GM12878 (cell line): Measurements from ENCODE around the gene SRRM2. TPM values are rescaled to one million over a fixed set of nuclear protein-coding genes. Genes with fewer than 3 reads are reported as not detected.

ENCODE experiments used
- polyA plus RNA-seq, 11 experiments: library from polyadenylated mRNA; depleted of rRNA in 4 of 11; unstranded in 6 of 11; stranded (reverse) in 5 of 11; fragments of >200 nt; fragmentation: Nextera tagmentation in 4 of 11; fragmentation: Illumina TruSeq in 1 of 11; extraction: Ambion mirVana in 4 of 11; extraction: Trizol in 1 of 11; gene quantifications; 1 replicate in 1 of 11; 2 replicates in 10 of 11; pipeline versions ENCODE4 v1.2.1 to v1.2.3, GENCODE V29; 2011 to 2016; ENCODE audit warnings: inconsistent platforms in 2 of 11, missing spikeins in 2 of 11, low read depth in 1 of 11
- small RNA-seq: library from RNA; depleted of rRNA; stranded (forward); fragments of <200 nt; gene quantifications from one replicate; pipeline ENCODE3, GENCODE V24; 2014
- total RNA-seq, 4 experiments: library from RNA; depleted of rRNA in 3 of 4; stranded (reverse); fragments of >200 nt in 3 of 4; fragmentation: Illumina TruSeq in 1 of 4; extraction: Trizol in 1 of 4; gene quantifications; 2 replicates each; pipeline versions ENCODE4 v1.2.1 to v1.2.3, GENCODE V29; 2013 to 2021

SRRM2 gene
- total and polyA plus RNA-seq, 10 of the 15 experiments (the other 5 are each of a cell fraction or from before 2014, with no cell fraction given), result 30.1 to 502 (median 196) TPM

Small RNAs within 50 kb of the gene (small RNA-seq; reads per million reads assigned to genes)
- gene SNORA3C, result not detected

Other genes with a start within 250 kb of the SRRM2 start
Only the 7 nearest of the 17 such genes appear.
- gene KCTD5, start 70.1 kb upstream of the SRRM2 start, total RNA-seq (2014; rRNA removed), result 36.1 and 40.9 TPM in 2 replicates
- gene KCTD5, start 70.1 kb upstream of the SRRM2 start, total RNA-seq (2014; rRNA removed; fragmentation: Illumina TruSeq; extraction: Trizol), result 24.1 and 24.2 TPM in 2 replicates
- gene KCTD5, start 70.1 kb upstream of the SRRM2 start, total RNA-seq (2021), result 36.1 and 36.5 TPM in 2 replicates
- gene KCTD5, start 70.1 kb upstream of the SRRM2 start, polyA plus RNA-seq (2011; rRNA removed), result 42.4 and 50.2 TPM in 2 replicates
- 18.1 and 24.7 TPM in 2 replicates for gene KCTD5, start 70.1 kb upstream of the SRRM2 start, polyA plus RNA-seq (2014; fragmentation: Illumina TruSeq; extraction: Trizol)
- gene KCTD5, start 70.1 kb upstream of the SRRM2 start, polyA plus RNA-seq (2014; fragmentation: Nextera tagmentation; extraction: Ambion mirVana), result 1 to 10 TPM in 1 of 2 experiments, under 1 TPM in 1; 0.58 to 3.0 TPM
- 56.4 and 57.9 TPM in 2 replicates for gene KCTD5, start 70.1 kb upstream of the SRRM2 start, polyA plus RNA-seq (2014; rRNA removed)
- 10 to 100 TPM; 38.1 to 42.3 TPM for gene KCTD5, start 70.1 kb upstream of the SRRM2 start, polyA plus RNA-seq (2016; fragmentation: Nextera tagmentation; extraction: Ambion mirVana)
- 0.71 and 1.4 TPM in 2 replicates for gene PRSS27, start 32.4 kb upstream of the SRRM2 start, total RNA-seq (2014; rRNA removed)
- gene PRSS27, start 32.4 kb upstream of the SRRM2 start, total RNA-seq (2014; rRNA removed; fragmentation: Illumina TruSeq; extraction: Trizol), result 0.27 and 0.37 TPM in 2 replicates
- 0.97 and 1.8 TPM in 2 replicates for gene PRSS27, start 32.4 kb upstream of the SRRM2 start, total RNA-seq (2021)
- gene PRSS27, start 32.4 kb upstream of the SRRM2 start, polyA plus RNA-seq (2011; rRNA removed), result 0.49 and 0.65 TPM in 2 replicates
- gene PRSS27, start 32.4 kb upstream of the SRRM2 start, polyA plus RNA-seq (2014; fragmentation: Illumina TruSeq; extraction: Trizol), result 0.18 TPM in 1 of 2 replicates, not detected in the other
- not detected for gene PRSS27, start 32.4 kb upstream of the SRRM2 start, polyA plus RNA-seq (2014; fragmentation: Nextera tagmentation; extraction: Ambion mirVana)
- gene PRSS27, start 32.4 kb upstream of the SRRM2 start, polyA plus RNA-seq (2014; rRNA removed), result 0.86 and 1.8 TPM in 2 replicates
- gene PRSS27, start 32.4 kb upstream of the SRRM2 start, polyA plus RNA-seq (2016; fragmentation: Nextera tagmentation; extraction: Ambion mirVana), result under 1 TPM; 0.21 to 0.36 TPM
- gene ELOB, start 24.6 kb downstream of the SRRM2 start, total RNA-seq (2014; rRNA removed), result 177 and 258 TPM in 2 replicates
- 133 and 154 TPM in 2 replicates for gene ELOB, start 24.6 kb downstream of the SRRM2 start, total RNA-seq (2014; rRNA removed; fragmentation: Illumina TruSeq; extraction: Trizol)
- gene ELOB, start 24.6 kb downstream of the SRRM2 start, total RNA-seq (2021), result 211 and 219 TPM in 2 replicates
- gene ELOB, start 24.6 kb downstream of the SRRM2 start, polyA plus RNA-seq (2011; rRNA removed), result 72.8 and 219 TPM in 2 replicates
- 5.0 and 86.9 TPM in 2 replicates for gene ELOB, start 24.6 kb downstream of the SRRM2 start, polyA plus RNA-seq (2014; fragmentation: Illumina TruSeq; extraction: Trizol)
- 100 to 1,000 TPM; 752 to 823 TPM for gene ELOB, start 24.6 kb downstream of the SRRM2 start, polyA plus RNA-seq (2014; fragmentation: Nextera tagmentation; extraction: Ambion mirVana)
- gene ELOB, start 24.6 kb downstream of the SRRM2 start, polyA plus RNA-seq (2014; rRNA removed), result 268 and 337 TPM in 2 replicates
- 100 to 1,000 TPM; 487 to 534 TPM for gene ELOB, start 24.6 kb downstream of the SRRM2 start, polyA plus RNA-seq (2016; fragmentation: Nextera tagmentation; extraction: Ambion mirVana)
- gene PRSS33, start 34.9 kb downstream of the SRRM2 start, total RNA-seq (2014; rRNA removed), result not detected in 2 replicates
- gene PRSS33, start 34.9 kb downstream of the SRRM2 start, total RNA-seq (2014; rRNA removed; fragmentation: Illumina TruSeq; extraction: Trizol), result not detected in 2 replicates
- not detected in 2 replicates for gene PRSS33, start 34.9 kb downstream of the SRRM2 start, total RNA-seq (2021)
- gene PRSS33, start 34.9 kb downstream of the SRRM2 start, polyA plus RNA-seq (2011; rRNA removed), result not detected in 2 replicates
- not detected in 2 replicates for gene PRSS33, start 34.9 kb downstream of the SRRM2 start, polyA plus RNA-seq (2014; fragmentation: Illumina TruSeq; extraction: Trizol)
- gene PRSS33, start 34.9 kb downstream of the SRRM2 start, polyA plus RNA-seq (2014; fragmentation: Nextera tagmentation; extraction: Ambion mirVana), result not detected
- not detected in 2 replicates for gene PRSS33, start 34.9 kb downstream of the SRRM2 start, polyA plus RNA-seq (2014; rRNA removed)
- gene PRSS33, start 34.9 kb downstream of the SRRM2 start, polyA plus RNA-seq (2016; fragmentation: Nextera tagmentation; extraction: Ambion mirVana), result not detected
- not detected in 2 replicates for gene PRSS41, start 45.8 kb downstream of the SRRM2 start, total RNA-seq (2014; rRNA removed)
- not detected in 2 replicates for gene PRSS41, start 45.8 kb downstream of the SRRM2 start, total RNA-seq (2014; rRNA removed; fragmentation: Illumina TruSeq; extraction: Trizol)
- not detected in 2 replicates for gene PRSS41, start 45.8 kb downstream of the SRRM2 start, total RNA-seq (2021)
- not detected in 2 replicates for gene PRSS41, start 45.8 kb downstream of the SRRM2 start, polyA plus RNA-seq (2011; rRNA removed)
- gene PRSS41, start 45.8 kb downstream of the SRRM2 start, polyA plus RNA-seq (2014; fragmentation: Illumina TruSeq; extraction: Trizol), result not detected in 2 replicates
- gene PRSS41, start 45.8 kb downstream of the SRRM2 start, polyA plus RNA-seq (2014; fragmentation: Nextera tagmentation; extraction: Ambion mirVana), result not detected
- not detected in 2 replicates for gene PRSS41, start 45.8 kb downstream of the SRRM2 start, polyA plus RNA-seq (2014; rRNA removed)
- not detected for gene PRSS41, start 45.8 kb downstream of the SRRM2 start, polyA plus RNA-seq (2016; fragmentation: Nextera tagmentation; extraction: Ambion mirVana)
- 34.3 and 40.1 TPM in 2 replicates for gene PRSS21, start 64.6 kb downstream of the SRRM2 start, total RNA-seq (2014; rRNA removed)
- gene PRSS21, start 64.6 kb downstream of the SRRM2 start, total RNA-seq (2014; rRNA removed; fragmentation: Illumina TruSeq; extraction: Trizol), result 23.3 and 23.6 TPM in 2 replicates
- 49.8 and 58.3 TPM in 2 replicates for gene PRSS21, start 64.6 kb downstream of the SRRM2 start, total RNA-seq (2021)
- not detected in 2 replicates for gene PRSS21, start 64.6 kb downstream of the SRRM2 start, polyA plus RNA-seq (2011; rRNA removed)
- 27.2 and 34.7 TPM in 2 replicates for gene PRSS21, start 64.6 kb downstream of the SRRM2 start, polyA plus RNA-seq (2014; fragmentation: Illumina TruSeq; extraction: Trizol)
- gene PRSS21, start 64.6 kb downstream of the SRRM2 start, polyA plus RNA-seq (2014; fragmentation: Nextera tagmentation; extraction: Ambion mirVana), result 10 to 100 TPM in 1 of 2 experiments, 1 to 10 TPM in 1; 5.3 to 18.4 TPM
- gene PRSS21, start 64.6 kb downstream of the SRRM2 start, polyA plus RNA-seq (2014; rRNA removed), result 45.1 and 52.2 TPM in 2 replicates
- 10 to 100 TPM; 67.0 to 73.4 TPM for gene PRSS21, start 64.6 kb downstream of the SRRM2 start, polyA plus RNA-seq (2016; fragmentation: Nextera tagmentation; extraction: Ambion mirVana)
- 6.8 and 10.0 TPM in 2 replicates for gene ZG16B, start 77.7 kb downstream of the SRRM2 start, total RNA-seq (2014; rRNA removed)
- 5.4 and 6.1 TPM in 2 replicates for gene ZG16B, start 77.7 kb downstream of the SRRM2 start, total RNA-seq (2014; rRNA removed; fragmentation: Illumina TruSeq; extraction: Trizol)
- gene ZG16B, start 77.7 kb downstream of the SRRM2 start, total RNA-seq (2021), result 5.4 and 7.5 TPM in 2 replicates
- 1.2 and 2.3 TPM in 2 replicates for gene ZG16B, start 77.7 kb downstream of the SRRM2 start, polyA plus RNA-seq (2011; rRNA removed)
- 5.6 and 8.2 TPM in 2 replicates for gene ZG16B, start 77.7 kb downstream of the SRRM2 start, polyA plus RNA-seq (2014; fragmentation: Illumina TruSeq; extraction: Trizol)
- gene ZG16B, start 77.7 kb downstream of the SRRM2 start, polyA plus RNA-seq (2014; fragmentation: Nextera tagmentation; extraction: Ambion mirVana), result 1 to 10 TPM in 1 of 2 experiments, under 1 TPM in 1; 1.00 to 3.7 TPM
- gene ZG16B, start 77.7 kb downstream of the SRRM2 start, polyA plus RNA-seq (2014; rRNA removed), result 9.6 and 11.6 TPM in 2 replicates
- 1 to 10 TPM; 8.2 to 8.6 TPM for gene ZG16B, start 77.7 kb downstream of the SRRM2 start, polyA plus RNA-seq (2016; fragmentation: Nextera tagmentation; extraction: Ambion mirVana)